Activated CD8-positive, alpha-beta memory T cell treated with anti-CD3 and anti-CD28 coated beads, Interleukin-2, amount 50 U/mL, for 1 hour (primary cell): ENCODE data around the gene ZCCHC14.
A peak's percentile ranks its signal among the peaks of the same experiment; 100 is the strongest.
"Not testable (repeated sequence)": the region's sequence is repeated elsewhere in the genome, so short reads cannot be mapped to it uniquely, and the experiment has no call there.

Source experiments
- DNase-seq: peaks from one replicate; pipeline ENCODE4 v3.0.0-alpha.2; 2020; ENCODE audit errors: extremely low read depth

The ZCCHC14 gene

GRCh38 chr16:87409781-87410180 lies 83.0 kb downstream of the ZCCHC14 start:
- DNase-seq: no peak

GRCh38 chr16:87409153-87409552 lies 83.7 kb downstream of the ZCCHC14 start:
- no peak for DNase-seq

GRCh38 chr16:87407511-87408112 lies 85.2 kb downstream of the ZCCHC14 start:
- DNase-seq: no peak

- no peak for DNase-seq
Observed at GRCh38 chr16:87406495-87407088, 86.2 kb downstream of the ZCCHC14 start.

- DNase-seq: no peak
Observed at GRCh38 chr16:87404764-87405625, 87.8 kb downstream of the ZCCHC14 start.

GRCh38 chr16:87395181-87395842 lies 97.5 kb downstream of the ZCCHC14 start:
- DNase-seq: no peak

- no peak for DNase-seq
Observed at GRCh38 chr16:87393680-87394055, 99.2 kb downstream of the ZCCHC14 start.

- no peak for DNase-seq
Observed at GRCh38 chr16:87392821-87393679, 99.8 kb downstream of the ZCCHC14 start.

- peak; percentile 85 for DNase-seq
Observed at GRCh38 chr16:87391950-87392820, 100.6 kb downstream of the ZCCHC14 start, which contains the start of gene MAP1LC3B. MAP1LC3B (plus strand) TSS chr16:87392336; CDS start chr16:87392428, 92 bp downstream.

- DNase-seq: no peak
Observed at GRCh38 chr16:87391324-87391949, 101.4 kb downstream of the ZCCHC14 start.

- DNase-seq: no peak
Observed at GRCh38 chr16:87390641-87391323, 102.0 kb downstream of the ZCCHC14 start.

GRCh38 chr16:87389914-87390313 lies 102.9 kb downstream of the ZCCHC14 start:
- not testable (repeated sequence) for DNase-seq

- no peak for DNase-seq
Observed at GRCh38 chr16:87389245-87389644, 103.6 kb downstream of the ZCCHC14 start.

GRCh38 chr16:87388818-87389134 lies 104.0 kb downstream of the ZCCHC14 start:
- no peak for DNase-seq

- peak; percentile 82 for DNase-seq
Observed at GRCh38 chr16:87387942-87388817, 104.6 kb downstream of the ZCCHC14 start.

- not testable (repeated sequence) for DNase-seq
Observed at GRCh38 chr16:87384875-87385167, 108.0 kb downstream of the ZCCHC14 start.

GRCh38 chr16:87384162-87384874 lies 108.5 kb downstream of the ZCCHC14 start:
- no peak for DNase-seq
